Colonic mucosa (tissue), 4 donors: ENCODE results near the gene CABCOCO1. TPM values are rescaled to one million over a fixed set of nuclear protein-coding genes. Genes with fewer than 3 reads are reported as not detected.

ENCODE experiments used
- DNase-seq: peaks from one replicate; pipeline ENCODE4 v3.0.0-alpha.2; 2020
- H3K27ac ChIP-seq: fragments of 200-600 bp; one replicate; pipeline ENCODE4 v1.8.0; 2021
- H3K27me3 ChIP-seq: fragments of 200-600 bp; one replicate; pipeline ENCODE4 v1.8.0; 2021
- H3K36me3 ChIP-seq: fragments of 200-600 bp; one replicate; pipeline ENCODE4 v1.8.0; 2021
- H3K4me1 ChIP-seq: fragments of 200-600 bp; one replicate; pipeline ENCODE4 v1.8.0; 2021; ENCODE audit warnings: mild to moderate bottlenecking
- H3K4me3 ChIP-seq: fragments of 200-600 bp; one replicate; pipeline ENCODE4 v1.8.0; 2021
- H3K9ac ChIP-seq, 2 donors: one replicate each; pipeline ENCODE4 v1.7.0; 2013; ENCODE audit warnings: control low read depth in 2 of 2, low read depth in 2 of 2, low read length in 2 of 2
- H3K9me3 ChIP-seq: fragments of 200-600 bp; one replicate; pipeline ENCODE4 v1.8.0; 2021
- CTCF ChIP-seq: fragments of 200-600 bp; IDR thresholded peaks from one replicate; pipeline ENCODE4 v1.8.0; 2022; ENCODE audit warnings: antibody characterized with exemption, mild to moderate bottlenecking
- intact Hi-C: fragments of 100-400 bp; cut with DNase I; formaldehyde crosslinking; loops from one replicate; pipeline ENCODE4 v1.14.1; 2022
- total RNA-seq, 2 donors: library from RNA; stranded (reverse); fragmentation: NEBNext Ultra II Directional in 1 of 2; extraction: Animal tissue kit (Norgen Biotek cat#: 25700) in 1 of 2; gene quantifications; one replicate each; pipeline ENCODE4 v1.2.1, GENCODE V29; 2021
- donor health status: healthy.
- donor health status: DM: no; HTN: no; CAD: no.
- donor health status: DM: no; HTN: no; CAD: no.

The CABCOCO1 gene
- total RNA-seq, 2 donors from 2014 or later, result not detected

- no peak for TF ChIP-seq CTCF
- H3K27me3 ChIP-seq, result no peaks in the 10 kb centered on the region
- no peak for DNase-seq
- no peak overlapping the region for H3K4me3 ChIP-seq
- H3K4me1 ChIP-seq, result no peaks in the 10 kb centered on the region
- H3K9ac ChIP-seq, result no peak overlapping the region
- no peaks in the 10 kb centered on the region for H3K36me3 ChIP-seq
- intact Hi-C loops, result no loop called here
- H3K9me3 ChIP-seq, result no peaks in the 10 kb centered on the region
- no peak overlapping the region for H3K27ac ChIP-seq
Observed at GRCh38 chr10:61698968-61699655, 36.4 kb downstream of the CABCOCO1 start.

- intact Hi-C loops, result no loop called here
Observed at GRCh38 chr10:61701055-61701705, 38.5 kb downstream of the CABCOCO1 start.

GRCh38 chr10:61701706-61702105 is 39.0 kb downstream of the CABCOCO1 start:
- no peak overlapping the region for H3K27ac ChIP-seq

More at GRCh38 chr10:61701055-61701705, 38.5 kb downstream of the CABCOCO1 start:
- no peak overlapping the region for H3K9ac ChIP-seq
- no peaks in the 10 kb centered on the region for H3K27me3 ChIP-seq
- DNase-seq, result no peak
- TF ChIP-seq CTCF, result no peak
- no peak overlapping the region for H3K4me3 ChIP-seq
- H3K4me1 ChIP-seq, result no peaks in the 10 kb centered on the region
- no peak overlapping the region for H3K27ac ChIP-seq
- H3K36me3 ChIP-seq, result no peaks in the 10 kb centered on the region
- H3K9me3 ChIP-seq, result no peaks in the 10 kb centered on the region

GRCh38 chr10:61702584-61702983 is 39.9 kb downstream of the CABCOCO1 start:
- intact Hi-C loops, result no loop called here
- Histone ChIP-seq H3K9me3 (no peaks in the 10 kb centered on the region), H3K4me1 (no peaks in the 10 kb centered on the region), H3K27me3 (no peaks in the 10 kb centered on the region), H3K9ac (no peak overlapping the region), H3K36me3 (no peaks in the 10 kb centered on the region), H3K4me3 (no peak overlapping the region), H3K27ac (no peak overlapping the region)
- DNase-seq, result no peak
- TF ChIP-seq CTCF, result no peak

More at GRCh38 chr10:61701706-61702105, 39.0 kb downstream of the CABCOCO1 start:
- no peaks in the 10 kb centered on the region for H3K36me3 ChIP-seq
- no peak overlapping the region for H3K9ac ChIP-seq
- TF ChIP-seq CTCF, result no peak
- H3K27me3 ChIP-seq, result no peaks in the 10 kb centered on the region
- H3K4me3 ChIP-seq, result no peak overlapping the region
- no peaks in the 10 kb centered on the region for H3K4me1 ChIP-seq
- H3K9me3 ChIP-seq, result no peaks in the 10 kb centered on the region
- no peak for DNase-seq
- intact Hi-C loops, result no loop called here

GRCh38 chr10:61705022-61705613 is 42.4 kb downstream of the CABCOCO1 start:
- no peaks in the 10 kb centered on the region for H3K4me1 ChIP-seq
- no peak overlapping the region for H3K9ac ChIP-seq
- no peak overlapping the region for H3K4me3 ChIP-seq
- DNase-seq, result no peak
- intact Hi-C loops, result no loop called here
- no peak overlapping the region for H3K27ac ChIP-seq
- no peaks in the 10 kb centered on the region for H3K36me3 ChIP-seq
- no peaks in the 10 kb centered on the region for H3K27me3 ChIP-seq
- TF ChIP-seq CTCF, result no peak
- H3K9me3 ChIP-seq, result no peaks in the 10 kb centered on the region
